Dendritic cell treated with granulocyte-macrophage colony-stimulating factor and Interleukin-4, amounts not matched to agents 40 ng/mL and 50 ng/mL, for 4 days (primary cell): Measurements from ENCODE around the gene GNPNAT1.

ENCODE experiments used
- H3K27ac Mint-ChIP-seq: one replicate; pipeline ENCODE4 v1.8.0; 2022; ENCODE audit warnings: mild to moderate bottlenecking, mixed read lengths
- H3K27me3 Mint-ChIP-seq: one replicate; pipeline ENCODE4 v1.8.0; 2022; ENCODE audit warnings: mild to moderate bottlenecking, mixed read lengths
- H3K36me3 Mint-ChIP-seq: one replicate; pipeline ENCODE4 v1.8.0; 2022; ENCODE audit warnings: low read depth, mixed read lengths
- H3K4me1 Mint-ChIP-seq: one replicate; pipeline ENCODE4 v1.8.0; 2022; ENCODE audit warnings: low read depth, mixed read lengths
- H3K4me3 Mint-ChIP-seq: one replicate; pipeline ENCODE4 v1.8.0; 2022; ENCODE audit warnings: mild to moderate bottlenecking, moderate library complexity, mixed read lengths
- H3K9me3 Mint-ChIP-seq: one replicate; pipeline ENCODE4 v1.8.0; 2022; ENCODE audit warnings: mixed read lengths
- intact Hi-C: fragments of 100-400 bp; cut with micrococcal nuclease; formaldehyde crosslinking; loops from one replicate; pipeline ENCODE4 v1.15.0; 2022

Gene GNPNAT1

GRCh38 chr14:52791223-52792096, at the start of gene GNPNAT1:
Gene GNPNAT1 (minus strand): TSS chr14:52791607. CDS start chr14:52784650, 6,957 bp downstream.
- Mint-ChIP-seq H3K4me1 (peaks cover 28% of the 10 kb centered on the region), H3K27me3 (no peaks in the 10 kb centered on the region), H3K4me3 (peak within 1 kb of the TSS; percentile 84), H3K9me3 (peaks cover 4% of the 10 kb centered on the region), H3K27ac (peak within 1 kb of the TSS; percentile 90), H3K36me3 (peaks cover 7% of the 10 kb centered on the region)
- intact Hi-C loops, result loop anchor here (5.0 to 10.0 kb wide), 3 partner anchors 44 to 363 kb away; partner anchors contain the start of genes DDHD1, GPR137C and TXNDC16

GRCh38 chr14:52840877-52841276, 49.5 kb upstream of the GNPNAT1 start:
- no peak overlapping the region for H3K27ac Mint-ChIP-seq
- H3K36me3 Mint-ChIP-seq, result no peaks in the 10 kb centered on the region
- H3K9me3 Mint-ChIP-seq, result no peaks in the 10 kb centered on the region
- H3K4me1 Mint-ChIP-seq, result peaks cover 18% of the 10 kb centered on the region
- H3K27me3 Mint-ChIP-seq, result no peaks in the 10 kb centered on the region
- H3K4me3 Mint-ChIP-seq, result no peak overlapping the region
- intact Hi-C loops, result no loop called here

- intact Hi-C loops, result no loop called here
- Mint-ChIP-seq H3K4me1 (peaks cover 6% of the 10 kb centered on the region), H3K9me3 (no peaks in the 10 kb centered on the region), H3K27me3 (no peaks in the 10 kb centered on the region), H3K4me3 (no peak overlapping the region), H3K27ac (no peak overlapping the region), H3K36me3 (no peaks in the 10 kb centered on the region)
Measured at GRCh38 chr14:52837451-52837850, 46.0 kb upstream of the GNPNAT1 start.

- no peaks in the 10 kb centered on the region for H3K36me3 Mint-ChIP-seq
- no peak overlapping the region for H3K27ac Mint-ChIP-seq
- H3K4me3 Mint-ChIP-seq, result no peak overlapping the region
- H3K27me3 Mint-ChIP-seq, result no peaks in the 10 kb centered on the region
- H3K4me1 Mint-ChIP-seq, result peaks cover 6% of the 10 kb centered on the region
- H3K9me3 Mint-ChIP-seq, result no peaks in the 10 kb centered on the region
- intact Hi-C loops, result no loop called here
Measured at GRCh38 chr14:52836063-52836462, 44.7 kb upstream of the GNPNAT1 start.

- Mint-ChIP-seq H3K27me3 (no peaks in the 10 kb centered on the region), H3K36me3 (no peaks in the 10 kb centered on the region), H3K27ac (no peak overlapping the region), H3K9me3 (no peaks in the 10 kb centered on the region), H3K4me1 (no peaks in the 10 kb centered on the region), H3K4me3 (no peak overlapping the region)
- intact Hi-C loops, result no loop called here
Measured at GRCh38 chr14:52835122-52835903, 43.9 kb upstream of the GNPNAT1 start.

- Mint-ChIP-seq H3K27me3 (peaks cover under 1% of the 10 kb centered on the region), H3K27ac (no peak overlapping the region), H3K4me1 (no peaks in the 10 kb centered on the region), H3K36me3 (no peaks in the 10 kb centered on the region), H3K4me3 (no peak overlapping the region), H3K9me3 (no peaks in the 10 kb centered on the region)
- intact Hi-C loops, result no loop called here
Measured at GRCh38 chr14:52834440-52834842, 43.0 kb upstream of the GNPNAT1 start.

GRCh38 chr14:52833891-52834290, 42.5 kb upstream of the GNPNAT1 start:
- intact Hi-C loops, result no loop called here

GRCh38 chr14:52829527-52830185, 38.2 kb upstream of the GNPNAT1 start:
- Mint-ChIP-seq H3K27ac (no peak overlapping the region), H3K27me3 (peaks cover 1% of the 10 kb centered on the region), H3K4me3 (no peak overlapping the region), H3K9me3 (no peaks in the 10 kb centered on the region), H3K4me1 (no peaks in the 10 kb centered on the region), H3K36me3 (no peaks in the 10 kb centered on the region)
- intact Hi-C loops, result loop anchor here (10.0 kb wide), 1 partner anchor 1345 kb away; no protein-coding TSS in a partner anchor

More at GRCh38 chr14:52833891-52834290, 42.5 kb upstream of the GNPNAT1 start:
- no peaks in the 10 kb centered on the region for H3K4me1 Mint-ChIP-seq
- H3K27ac Mint-ChIP-seq, result no peak overlapping the region
- H3K36me3 Mint-ChIP-seq, result no peaks in the 10 kb centered on the region
- H3K9me3 Mint-ChIP-seq, result no peaks in the 10 kb centered on the region
- H3K27me3 Mint-ChIP-seq, result peaks cover 1% of the 10 kb centered on the region
- H3K4me3 Mint-ChIP-seq, result no peak overlapping the region

- H3K27me3 Mint-ChIP-seq, result peaks cover 3% of the 10 kb centered on the region
- intact Hi-C loops, result loop anchor here (10.0 kb wide), 1 partner anchor 1347 kb away; no protein-coding TSS in a partner anchor
Measured at GRCh38 chr14:52827426-52827825, 36.0 kb upstream of the GNPNAT1 start.

GRCh38 chr14:52825085-52825484, 33.7 kb upstream of the GNPNAT1 start:
- Mint-ChIP-seq H3K27me3 (peaks cover 3% of the 10 kb centered on the region), H3K27ac (no peak overlapping the region), H3K4me3 (no peak overlapping the region), H3K9me3 (no peaks in the 10 kb centered on the region), H3K36me3 (no peaks in the 10 kb centered on the region), H3K4me1 (no peaks in the 10 kb centered on the region)
- intact Hi-C loops, result loop anchor here (10.0 kb wide), 1 partner anchor 1350 kb away; no protein-coding TSS in a partner anchor

More at GRCh38 chr14:52827426-52827825, 36.0 kb upstream of the GNPNAT1 start:
- Mint-ChIP-seq H3K9me3 (no peaks in the 10 kb centered on the region), H3K36me3 (no peaks in the 10 kb centered on the region), H3K4me1 (no peaks in the 10 kb centered on the region), H3K4me3 (no peak overlapping the region), H3K27ac (no peak overlapping the region)

GRCh38 chr14:52824462-52824861, 33.1 kb upstream of the GNPNAT1 start:
- Mint-ChIP-seq H3K36me3 (no peaks in the 10 kb centered on the region), H3K9me3 (no peaks in the 10 kb centered on the region), H3K27me3 (peaks cover 2% of the 10 kb centered on the region), H3K4me3 (no peak overlapping the region), H3K27ac (no peak overlapping the region), H3K4me1 (no peaks in the 10 kb centered on the region)
- intact Hi-C loops, result loop anchor here (10.0 kb wide), 1 partner anchor 1350 kb away; no protein-coding TSS in a partner anchor

GRCh38 chr14:52821805-52822250, 30.4 kb upstream of the GNPNAT1 start:
- no peaks in the 10 kb centered on the region for H3K9me3 Mint-ChIP-seq
- intact Hi-C loops, result loop anchor here (10.0 kb wide), 1 partner anchor 1353 kb away; no protein-coding TSS in a partner anchor
- H3K36me3 Mint-ChIP-seq, result no peaks in the 10 kb centered on the region
- peaks cover 1% of the 10 kb centered on the region for H3K27me3 Mint-ChIP-seq
- H3K4me1 Mint-ChIP-seq, result no peaks in the 10 kb centered on the region
- H3K4me3 Mint-ChIP-seq, result no peak overlapping the region
- no peak overlapping the region for H3K27ac Mint-ChIP-seq

GRCh38 chr14:52808101-52808500, 16.7 kb upstream of the GNPNAT1 start:
- H3K27ac Mint-ChIP-seq, result no peak overlapping the region
- H3K4me3 Mint-ChIP-seq, result no peak overlapping the region
- no peaks in the 10 kb centered on the region for H3K9me3 Mint-ChIP-seq
- intact Hi-C loops, result no loop called here
- no peaks in the 10 kb centered on the region for H3K27me3 Mint-ChIP-seq
- no peaks in the 10 kb centered on the region for H3K36me3 Mint-ChIP-seq
- H3K4me1 Mint-ChIP-seq, result no peaks in the 10 kb centered on the region
